Heart right ventricle (tissue), 16 donors: Measurements from ENCODE around the gene DDX19B. TPM values are rescaled to one million over a fixed set of nuclear protein-coding genes. Genes with fewer than 3 reads are reported as not detected.

Experiments used
- ATAC-seq, 8 donors: fragments of 200-7000 bp; cut with Tn5 transposase; one replicate each; pipeline ENCODE4 v1.9.1; 2020; ENCODE audit warnings: mild to moderate bottlenecking in 8 of 8, moderate library complexity in 8 of 8, moderate number of reproducible peaks in 1 of 8
- DNase-seq, 2 donors: peaks; one replicate each; pipeline ENCODE4 v3.0.0-alpha.2; 2020
- H3K27ac ChIP-seq, 10 donors: fragments of 200-600 bp; sonication (generic) in 2 of 10; one replicate each; pipeline versions ENCODE4 v1.5.0 to v1.8.0; 2020 to 2022; ENCODE audit warnings: mild to moderate bottlenecking in 3 of 10
- H3K27me3 ChIP-seq, 7 donors: fragments of 200-600 bp; one replicate each; pipeline ENCODE4 v1.8.0; 2021 to 2022; ENCODE audit warnings: mild to moderate bottlenecking in 2 of 7
- H3K36me3 ChIP-seq, 9 donors: fragments of 200-600 bp; sonication (generic) in 1 of 9; one replicate each; pipeline versions ENCODE4 v1.5.0 to v1.8.0; 2020 to 2022; ENCODE audit warnings: mild to moderate bottlenecking in 2 of 9
- H3K4me1 ChIP-seq, 9 donors: fragments of 200-600 bp; sonication (generic) in 1 of 9; one replicate each; pipeline versions ENCODE4 v1.5.0 to v1.8.0; 2020 to 2022; ENCODE audit warnings: mild to moderate bottlenecking in 4 of 9
- H3K4me3 ChIP-seq, 10 donors: fragments of 200-600 bp; sonication (generic) in 2 of 10; one replicate each; pipeline versions ENCODE4 v1.5.0 to v1.8.0; 2020 to 2022; ENCODE audit warnings: mild to moderate bottlenecking in 7 of 10, moderate library complexity in 2 of 10
- H3K9me3 ChIP-seq, 11 donors: fragments of 200-600 bp in 10 of 11; sonication (generic) in 2 of 11; one replicate each; pipeline versions ENCODE4 v1.5.0 to v1.8.0; 2013 to 2022; ENCODE audit warnings: mild to moderate bottlenecking in 2 of 11, control low read depth in 1 of 11, moderate library complexity in 1 of 11
- CTCF ChIP-seq, 9 donors: fragments of 200-600 bp; sonication (generic) in 2 of 9; IDR thresholded peaks; one replicate each; pipeline versions ENCODE4 v1.5.0 to v1.8.0; 2021 to 2022; ENCODE audit warnings: antibody characterized with exemption in 9 of 9, mild to moderate bottlenecking in 5 of 9, moderate library complexity in 1 of 9
- WGBS, 2 donors: extraction: QIAGEN DNeasy Blood & Tissue Kit; methylation state at CpG; one replicate each; pipeline ENCODE4 v1.1.7; 2013; ENCODE audit warnings: inconsistent platforms in 1 of 2; 5-methylcytosine and 5-hydroxymethylcytosine counted together
- intact Hi-C, 10 donors: fragments of 100-400 bp; cut with DNase I; formaldehyde crosslinking; loops; one replicate each; pipeline versions ENCODE4 v1.11.1 to v1.14.2; 2022
- polyA plus RNA-seq, 2 donors: library from polyadenylated mRNA; stranded (reverse); fragments of 200-250 nt; gene quantifications; one replicate each; pipeline ENCODE4 v1.2.3, GENCODE V29; 2013
- total RNA-seq, 10 donors: library from RNA; stranded (reverse); fragmentation: NEBNext Ultra II Directional in 3 of 10; extraction: Animal tissue kit (Norgen Biotek cat#: 25700) in 3 of 10; gene quantifications; one replicate each; pipeline versions ENCODE4 v1.2.1 to v1.2.4, GENCODE V29; 2021 to 2023
- donor health status: Arrhythmogenic right ventricular cardiomyopathy.
- donor health status: ischemic (EF 13 %, LVEDD 7.1; RV severe dilation, severe dysfunction).
- donor health status: healthy with polysubstance abuse.
- donor health status: DM: no; HTN: yes; CAD: no.
- donor health status: DM: no; HTN: no; CAD: no.
- donor health status: ischemic (EF 25% LVEDD 6.9; RV normal size, moderate dysfunction).
- donor health status: ischemic (EF 25% LVEDD 5.7; RV mildly dilated, moderate dysfunction).
- donor health status: healthy.
- donor health status: DM: yes; HTN: yes; CAD: no.
- donor health status: Ischemic cardiomyopathy.
- donor health status: ischemic (EF 35%, LVEDD 5.7; RV mildly dilated, moderate dysfunction).
- donor health status: nonischemic (EF 11% LVEDD 7.7; RV severe dilation, severe dysfunction).
- donor health status: DM: yes; HTN: yes; CAD: no.
- donor health status: PGD.
- donor health status: ischemic (EF 29% LVEDD 5.4; RV normal size, mild dysfunction).
- donor health status: nonischemic (EF 23%, LVEDD 6.1; RV moderate dilation, normal function).

DDX19B gene
- total and polyA plus RNA-seq, 12 donors = 11.6 to 25.3 (median 20.2) TPM

- intact Hi-C loops = loop anchor here in 6 of 10 donors (5.0 to 10.0 kb wide), 5 partner anchors 92 to 282 kb away; partner anchors contain the start of genes COG4 (in 2 of the 6) and SF3B3 (in 2 of the 6)
- H3K36me3 ChIP-seq = peaks cover 0 to 95% (median 43%) of the 10 kb centered on the region in 9 donors
- ATAC-seq = no peak
- H3K4me3 ChIP-seq = no peak overlapping the region
- no peak for TF ChIP-seq CTCF (IDR thresholded peaks at IDR 0.05)
- no peaks in the 10 kb centered on the region for H3K27me3 ChIP-seq
- H3K4me1 ChIP-seq = peaks cover 0 to 3% (median 0%) of the 10 kb centered on the region in 9 donors
- 97% methylated on average over 22 of the region's 22 CpGs for WGBS, 2 donors
- no peaks in the 10 kb centered on the region for H3K9me3 ChIP-seq
- no peak overlapping the region for H3K27ac ChIP-seq
- no peak for DNase-seq
Measured at GRCh38 chr16:70372921-70373728, 74.1 kb downstream of the DDX19B start.

DNA sequence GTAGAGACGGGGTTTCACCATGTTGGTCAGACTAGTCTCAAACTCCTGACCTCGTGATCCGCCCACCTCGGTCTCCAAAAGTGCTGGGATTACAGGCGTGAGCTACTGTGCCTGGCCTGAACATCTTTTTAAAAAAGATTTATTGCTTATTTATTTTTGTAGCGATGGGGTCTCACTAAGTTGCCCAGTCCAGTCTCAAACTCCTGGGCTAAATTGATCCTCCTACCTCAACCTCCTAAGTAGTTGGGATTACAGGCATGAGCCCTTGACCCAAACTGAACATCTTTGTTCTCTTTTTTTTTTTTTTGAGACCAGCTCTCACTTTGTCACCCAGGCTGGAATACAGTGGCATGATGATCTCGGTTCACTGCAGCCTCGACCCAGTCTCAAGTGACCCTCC lies 75.2 kb downstream of the DDX19B start:
- H3K4me3 ChIP-seq = no peak overlapping the region
- 96 to 98% methylated on average over 8 of the region's 8 CpGs for WGBS, 2 donors
- no peaks in the 10 kb centered on the region for H3K9me3 ChIP-seq
- H3K36me3 ChIP-seq = peaks cover 0 to 93% (median 38%) of the 10 kb centered on the region in 9 donors
- no peak overlapping the region for H3K27ac ChIP-seq
- H3K4me1 ChIP-seq = peaks cover 0 to 3% (median 0%) of the 10 kb centered on the region in 9 donors
- no peak for ATAC-seq
- H3K27me3 ChIP-seq = no peaks in the 10 kb centered on the region
- no peak for TF ChIP-seq CTCF (IDR thresholded peaks at IDR 0.05)
- intact Hi-C loops = loop anchor here in 6 of 10 donors (5.0 to 10.0 kb wide), 5 partner anchors 91 to 281 kb away; partner anchors contain the start of genes COG4 (in 2 of the 6) and SF3B3 (in 2 of the 6)
- DNase-seq = no peak

- intact Hi-C loops = loop anchor here in 5 of 10 donors (5.0 to 10.0 kb wide), 4 partner anchors 71 to 279 kb away; partner anchors contain the start of genes COG4 (in 2 of the 5) and SF3B3 (in 2 of the 5)
- WGBS, 2 donors = 90% methylated on average over 16 of the region's 16 CpGs
- no peak overlapping the region for H3K27ac ChIP-seq
Measured at GRCh38 chr16:70375636-70376611, 76.9 kb downstream of the DDX19B start.

More at GRCh38 chr16:70375636-70376611, 76.9 kb downstream of the DDX19B start:
- Histone ChIP-seq H3K9me3 (no peaks in the 10 kb centered on the region), H3K4me1 (peaks cover 0 to 18% (median 17%) of the 10 kb centered on the region in 9 donors), H3K4me3 (no peak overlapping the region), H3K27me3 (no peaks in the 10 kb centered on the region), H3K36me3 (peaks cover 0 to 76% (median 29%) of the 10 kb centered on the region in 9 donors)
- no peak for ATAC-seq
- no peak for TF ChIP-seq CTCF (IDR thresholded peaks at IDR 0.05)
- no peak for DNase-seq
